ENCODE data around the gene CAMKK2.
"Not testable (repeated sequence)": the region's sequence is repeated elsewhere in the genome, so short reads cannot be mapped to it uniquely, and the experiment has no call there.

CAMKK2 gene

GRCh38 chr12:121298411-121298810, 1.9 kb upstream of the CAMKK2 start:
- DNase-seq (ENCODE audit: low read depth): not testable (repeated sequence)

- DNase-seq (ENCODE audit: low read depth): no peak
Observed at GRCh38 chr12:121297435-121297991, 1.0 kb upstream of the CAMKK2 start.

DNA sequence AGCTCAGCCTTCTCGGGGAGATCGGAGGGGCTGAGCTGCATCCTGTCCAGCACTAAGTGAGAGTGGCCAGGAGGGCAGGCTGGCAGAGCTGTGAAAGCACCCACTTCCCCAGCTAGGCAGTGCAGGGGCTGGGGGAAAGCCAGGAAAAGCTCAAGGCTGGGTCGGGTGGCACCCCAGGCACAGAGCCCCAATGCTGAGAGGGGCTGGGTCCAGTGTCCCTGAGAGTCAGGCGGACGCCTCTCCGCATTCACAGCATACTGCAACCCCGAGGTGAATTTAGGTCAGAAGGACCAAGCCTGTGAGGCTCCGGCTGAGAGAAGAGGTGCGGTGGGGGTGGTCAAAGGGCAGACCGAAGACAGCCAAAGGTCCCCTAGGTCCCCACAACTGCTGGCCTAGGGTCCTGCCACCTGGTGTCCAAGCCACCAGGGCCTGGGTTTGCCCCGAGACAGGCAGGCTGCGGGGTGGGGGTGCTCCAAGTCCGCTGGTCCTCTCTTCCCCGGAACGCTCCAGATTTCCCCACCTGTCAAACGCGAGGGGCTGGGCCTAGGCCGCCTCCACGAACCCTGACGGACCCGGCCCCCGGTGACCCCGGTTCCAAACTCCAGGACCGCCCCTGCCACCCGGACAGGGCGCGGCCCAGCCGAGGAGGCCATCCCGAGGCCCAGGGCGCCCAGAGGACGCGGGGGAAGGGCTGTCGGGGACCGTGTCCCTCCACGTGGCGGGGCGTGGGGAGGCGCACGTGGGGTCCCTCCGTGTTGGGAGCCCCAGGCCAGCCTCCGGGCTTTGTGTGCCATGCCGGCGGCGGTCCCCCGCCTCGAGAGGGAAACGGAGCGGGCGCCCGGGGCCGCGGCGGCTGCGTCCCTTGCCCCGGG, 527 bp downstream of the CAMKK2 start:
- no peak for DNase-seq (ENCODE audit: low read depth)

GRCh38 chr12:121295116-121295745, 1.3 kb downstream of the CAMKK2 start:
- DNase-seq (ENCODE audit: low read depth): no peak

GRCh38 chr12:121294151-121294889, 2.2 kb downstream of the CAMKK2 start:
- no peak for DNase-seq (ENCODE audit: low read depth)

GRCh38 chr12:121293603-121294002, 2.9 kb downstream of the CAMKK2 start:
- DNase-seq (ENCODE audit: low read depth): no peak

- DNase-seq (ENCODE audit: low read depth): no peak
Observed at GRCh38 chr12:121290410-121290809, 6.1 kb downstream of the CAMKK2 start.

GRCh38 chr12:121289962-121290361, 6.5 kb downstream of the CAMKK2 start:
- no peak for DNase-seq (ENCODE audit: low read depth)

DNA sequence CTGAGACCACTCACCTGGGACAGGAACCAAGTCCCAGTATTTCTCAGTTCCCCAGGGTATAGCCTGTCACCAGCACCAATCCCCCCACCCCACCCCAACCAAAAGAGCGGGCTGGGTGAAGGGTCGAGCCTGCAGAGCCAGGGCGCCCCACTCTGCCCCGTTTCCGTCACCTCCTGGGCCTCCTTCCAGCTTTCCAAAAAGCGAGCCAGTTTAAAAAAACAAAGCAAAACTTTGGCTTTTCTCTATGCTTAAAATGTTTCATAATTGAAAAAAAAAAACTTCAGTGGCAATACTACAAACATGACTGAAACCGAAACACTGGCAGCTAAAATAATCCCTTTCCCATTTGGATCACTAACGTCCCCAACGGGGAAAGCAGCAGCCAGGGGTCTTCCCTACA, 7.5 kb downstream of the CAMKK2 start:
- DNase-seq (ENCODE audit: low read depth): no peak

DNA sequence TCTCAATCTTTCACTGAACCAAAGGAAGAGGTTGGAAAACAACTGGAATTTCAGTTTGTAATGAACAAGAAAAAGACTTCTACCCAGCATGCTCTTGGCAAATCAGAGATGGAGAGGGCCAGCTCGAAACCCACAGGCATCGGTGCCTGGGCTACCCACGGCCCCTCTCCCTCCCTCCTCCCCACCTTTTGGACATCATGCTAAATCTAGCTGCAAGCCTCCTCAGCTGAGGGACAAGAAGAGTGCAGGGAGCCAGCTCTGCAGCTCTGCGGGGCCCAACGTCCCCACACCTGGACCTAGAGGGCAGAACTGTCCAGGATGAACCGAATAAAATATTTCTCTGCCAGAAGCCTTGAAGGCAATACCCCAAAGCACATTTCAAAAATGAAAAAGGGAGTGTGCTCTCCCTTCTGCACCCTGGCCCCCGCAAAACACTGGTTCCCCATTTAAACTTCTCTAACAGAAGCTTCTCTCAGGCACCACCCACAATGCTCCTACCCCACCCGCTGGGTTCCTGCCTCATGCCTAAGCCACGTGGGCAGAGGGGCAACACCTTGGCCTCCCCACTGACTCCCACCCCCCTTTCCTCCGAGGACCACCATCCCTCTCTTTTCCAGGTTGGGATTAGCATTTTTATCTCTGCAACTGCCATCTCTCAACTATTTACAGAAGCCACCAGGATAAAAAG, 8.2 kb downstream of the CAMKK2 start:
- no peak for DNase-seq (ENCODE audit: low read depth)

DNA sequence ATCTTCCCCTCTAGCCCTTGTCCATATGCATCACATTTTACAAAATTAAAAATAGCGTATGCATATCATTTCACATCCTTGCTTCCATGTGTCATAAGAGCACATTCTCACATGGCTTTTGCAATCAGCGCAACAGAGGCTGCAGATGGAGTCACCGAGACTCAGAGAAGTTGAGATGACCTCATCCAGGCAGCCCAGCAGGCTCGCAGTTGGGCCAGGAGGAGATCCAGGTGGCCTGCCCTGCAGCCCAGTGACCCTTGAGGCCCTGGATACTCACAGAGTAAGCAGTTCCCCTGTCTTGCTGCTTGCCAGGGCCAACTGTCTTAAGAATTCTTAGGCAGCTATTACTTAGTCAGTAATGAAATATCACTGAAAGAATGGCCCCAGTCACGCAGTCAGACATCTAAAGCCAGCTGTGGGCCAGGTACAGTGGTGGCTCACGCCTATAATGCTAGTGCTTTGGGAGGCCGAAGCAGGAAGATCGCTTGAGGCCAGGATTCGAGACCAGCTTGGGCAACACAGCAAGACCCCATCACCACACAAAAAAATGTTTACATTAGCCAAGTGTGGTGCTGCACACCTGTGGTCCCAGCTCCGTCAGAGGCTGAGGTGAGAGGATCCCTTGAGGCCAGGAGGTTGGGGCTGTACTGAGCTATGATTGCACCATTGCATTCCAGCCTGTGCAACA, 9.1 kb downstream of the CAMKK2 start:
- no peak for DNase-seq (ENCODE audit: low read depth)

GRCh38 chr12:121285856-121286255, 10.7 kb downstream of the CAMKK2 start:
- no peak for DNase-seq (ENCODE audit: low read depth)

- no peak for DNase-seq (ENCODE audit: low read depth)
Observed at GRCh38 chr12:121284551-121285390, 11.7 kb downstream of the CAMKK2 start.

DNA sequence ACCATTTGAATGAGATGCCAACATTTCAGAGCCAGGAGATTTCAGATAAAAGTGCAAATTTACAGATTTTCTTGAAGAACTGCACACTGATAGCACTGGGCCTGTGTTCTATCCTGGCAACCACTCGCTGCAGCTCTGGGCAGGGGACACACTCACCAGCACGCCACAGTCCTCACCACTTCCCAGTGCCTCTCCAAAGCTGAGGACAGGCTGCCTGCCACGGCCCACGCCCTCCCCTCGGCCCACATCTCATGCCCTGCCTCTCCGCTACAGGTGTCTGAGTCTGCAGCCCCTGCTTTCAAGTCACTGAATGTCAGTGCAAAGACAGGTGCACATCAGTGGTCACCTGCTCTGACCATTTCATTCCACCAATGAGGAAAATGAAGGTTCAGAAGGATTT, 12.7 kb downstream of the CAMKK2 start:
- DNase-seq (ENCODE audit: low read depth): no peak

GRCh38 chr12:121283388-121283787, 13.1 kb downstream of the CAMKK2 start:
- no peak for DNase-seq (ENCODE audit: low read depth)

GRCh38 chr12:121282910-121283309, 13.6 kb downstream of the CAMKK2 start:
- not testable (repeated sequence) for DNase-seq (ENCODE audit: low read depth)

DNA sequence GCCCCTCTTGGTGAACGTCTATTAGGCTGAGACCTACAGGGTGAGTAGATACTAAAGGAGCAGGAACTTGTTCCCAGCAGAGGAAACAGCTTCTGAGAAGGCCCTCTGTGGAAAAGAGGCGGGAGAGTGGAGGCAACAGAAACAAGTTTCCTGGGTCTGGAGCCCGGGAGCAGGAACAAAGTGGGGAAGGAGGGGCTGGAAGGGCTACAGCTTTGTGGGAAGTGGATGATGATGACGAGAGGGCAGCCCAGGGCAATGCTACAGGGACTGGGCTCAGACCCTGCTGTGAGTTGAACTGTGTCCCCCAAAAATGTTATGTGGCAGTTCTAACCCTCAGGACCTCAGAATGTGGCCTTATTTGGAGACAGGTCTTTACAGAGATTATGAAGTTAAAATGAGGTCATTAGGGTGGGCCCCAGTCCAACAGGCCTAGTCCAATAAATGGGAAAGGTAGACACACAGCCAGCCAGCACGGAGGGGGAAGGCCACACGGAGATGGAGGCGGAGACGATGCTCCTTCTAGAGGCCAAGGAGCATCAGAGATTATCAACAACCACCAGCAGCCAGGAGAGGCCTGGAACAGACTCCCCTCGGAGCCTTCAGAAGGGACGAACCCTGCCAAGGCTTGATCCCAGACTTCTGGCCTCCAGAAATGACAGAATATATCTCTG, 14.3 kb downstream of the CAMKK2 start:
- DNase-seq (ENCODE audit: low read depth): no peak

- DNase-seq (ENCODE audit: low read depth): not testable (repeated sequence)
Observed at GRCh38 chr12:121281116-121281515, 15.4 kb downstream of the CAMKK2 start.

DNA sequence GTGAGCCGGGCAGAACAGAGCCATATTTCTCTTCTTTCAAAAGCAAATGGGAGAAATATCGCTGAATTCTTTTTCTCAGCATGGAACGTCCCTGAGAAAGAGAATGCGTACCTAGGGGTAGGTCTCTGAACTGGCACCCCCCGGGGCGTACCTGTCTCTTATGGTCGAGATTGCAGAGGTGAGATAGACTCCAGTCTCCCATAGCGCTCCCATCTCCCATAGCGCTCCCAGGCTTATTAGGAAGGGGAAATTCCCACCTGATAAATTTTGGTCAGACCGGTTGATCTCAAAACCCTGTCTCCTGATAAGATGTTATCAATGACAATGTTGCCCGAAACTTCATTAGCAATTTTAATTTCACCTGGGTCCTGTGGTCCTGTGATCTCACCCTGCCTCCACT, 16.0 kb downstream of the CAMKK2 start:
- DNase-seq (ENCODE audit: low read depth): not testable (repeated sequence)

DNA sequence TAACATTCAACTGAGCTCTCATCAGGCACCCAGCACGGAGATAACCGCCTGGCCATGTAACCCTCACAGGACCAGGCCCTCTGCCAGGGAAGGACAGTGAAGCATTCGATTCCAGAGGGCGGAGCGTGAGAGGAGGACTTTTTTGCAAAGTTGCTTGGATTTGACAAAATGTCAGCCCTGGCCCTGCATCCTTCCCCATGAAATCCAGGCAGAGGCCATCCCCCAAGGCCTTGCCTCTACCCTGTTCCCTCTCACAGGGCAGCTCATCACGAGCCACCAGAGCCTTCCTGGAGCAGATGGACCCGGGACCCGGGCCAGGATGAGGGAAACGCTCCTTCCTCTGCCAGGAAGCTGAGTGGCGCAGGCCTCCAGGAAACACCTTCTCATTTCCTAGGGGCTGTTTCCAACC, 17.0 kb downstream of the CAMKK2 start:
- DNase-seq (ENCODE audit: low read depth): no peak

Measured in stimulated activated CD8-positive, alpha-beta memory T cell treated with anti-CD3 and anti-CD28 coated beads, Interleukin-15, amount 100 ng/mL, for 1 hour (primary cell).